Ovary (tissue), 9 donors: Measurements from ENCODE around the gene LYRM1. TPM values are rescaled to one million over a fixed set of nuclear protein-coding genes. Genes with fewer than 3 reads are reported as not detected.
"Not testable (repeated sequence)": the region's sequence is repeated elsewhere in the genome, so short reads cannot be mapped to it uniquely, and the experiment has no call there.

ENCODE experiments used
- DNase-seq, 5 donors: peaks; one replicate each; pipeline ENCODE4 v3.0.0-alpha.2; 2019 to 2020
- H3K27ac ChIP-seq, 2 donors: fragments of 200-600 bp; one replicate each; pipeline versions ENCODE4 v1.5.1 to v1.8.0; 2019 to 2022
- H3K27me3 ChIP-seq: fragments of 200-600 bp; one replicate; pipeline ENCODE4 v1.8.0; 2022
- H3K36me3 ChIP-seq: fragments of 200-600 bp; sonication (generic); one replicate; pipeline ENCODE4 v1.5.1; 2019
- H3K4me1 ChIP-seq: one replicate; pipeline ENCODE4 v1.8.1; 2013; ENCODE audit warnings: mild to moderate bottlenecking, moderate library complexity; ENCODE audit not compliant: insufficient read depth
- H3K4me3 ChIP-seq: fragments of 200-600 bp; sonication (generic); one replicate; pipeline ENCODE4 v1.5.1; 2017
- H3K9me3 ChIP-seq, 2 donors: fragments of 200-600 bp in 1 of 2; sonication (generic) in 1 of 2; one replicate each; pipeline versions ENCODE4 v1.5.1 to v1.8.1; 2013 to 2019; ENCODE audit warnings: mild to moderate bottlenecking in 1 of 2, moderate library complexity in 1 of 2
- EP300 ChIP-seq: sonication (generic); formaldehyde crosslinking; IDR thresholded peaks from one replicate; pipeline ENCODE4 v1.6.1; 2017; ENCODE audit warnings: antibody characterized with exemption
- POLR2A ChIP-seq: fragments of 450-650 bp; IDR thresholded peaks from one replicate; pipeline ENCODE4 v1.6.1; 2017; ENCODE audit warnings: antibody characterized with exemption, mild to moderate bottlenecking, moderate library complexity
- WGBS, 3 donors: extraction: QIAGEN DNeasy Blood & Tissue Kit in 1 of 3; methylation state at CpG; one replicate each; pipeline versions ENCODE4 v1.1.5 to v1.1.7; 2013 to 2017; 5-methylcytosine and 5-hydroxymethylcytosine counted together
- intact Hi-C, 4 donors: fragments of 100-400 bp; cut with DNase I; formaldehyde crosslinking; loops; one replicate each; pipeline versions ENCODE4 v1.11.0 to v1.15.1; 2022 to 2023
- polyA plus RNA-seq, 2 donors: library from polyadenylated mRNA; stranded (reverse); fragments of 200-250 nt in 1 of 2; fragments of 350-450 nt in 1 of 2; fragmentation: Illumina TruSeq in 1 of 2; extraction: RNeasy Lipid Tissue Mini Kit (QIAGEN cat#74804) in 1 of 2; gene quantifications; one replicate each; pipeline ENCODE4 v1.2.3, GENCODE V29; 2013 to 2014
- total RNA-seq, 7 donors: library from RNA; depleted of rRNA in 2 of 7; stranded (reverse); fragments of >200 nt in 2 of 7; fragmentation: NEBNext Ultra II Directional in 3 of 7; extraction: Animal tissue kit (Norgen Biotek cat#: 25700) in 3 of 7; gene quantifications; one replicate each; pipeline versions ENCODE4 v1.1.0 to v1.2.4, GENCODE V29; 2016 to 2023
- donor health status: DM: no; HTN: no; CAD: no; lungs with moderate emphysema.
- donor health status: DM: no; HTN: no; CAD: no.
- donor health status: Bipolar disorder and iron deficiency.
- donor health status: DM: yes; HTN: yes; CAD: no.
- donor health status: DM: no; HTN: no; CAD: no.
- donor health status: DM: yes; HTN: yes; CAD: no.

LYRM1 gene
- total and polyA plus RNA-seq, 9 donors = 31.6 to 64.5 (median 43.9) TPM

- no peaks in the 10 kb centered on the region for H3K9me3 ChIP-seq
- H3K36me3 ChIP-seq = no peaks in the 10 kb centered on the region
- intact Hi-C loops = no loop called here
- no peak for TF ChIP-seq POLR2A
- no peak for TF ChIP-seq EP300
- H3K4me3 ChIP-seq = no peak overlapping the region
- H3K4me1 ChIP-seq = no peaks in the 10 kb centered on the region
- DNase-seq = no peak
- 71 to 77% (median 72%) methylated on average over 8 of the region's 8 CpGs for WGBS, 3 donors
- H3K27ac ChIP-seq = no peak overlapping the region
- no peaks in the 10 kb centered on the region for H3K27me3 ChIP-seq
These were observed 70.8 kb downstream of the LYRM1 start for GRCh38 chr16:20971401-20971800.

GRCh38 chr16:20973201-20973600 lies 72.6 kb downstream of the LYRM1 start:
- H3K4me3 ChIP-seq, H3K36me3 ChIP-seq, H3K9me3 ChIP-seq, DNase-seq, H3K4me1 ChIP-seq, H3K27ac ChIP-seq, intact Hi-C loops, H3K27me3 ChIP-seq: not testable (repeated sequence)
- 91 to 94% (median 93%) methylated on average over 4 of the region's 4 CpGs for WGBS, 3 donors

Other genes starting within 250 kb of the LYRM1 start
- gene ACSM1, start 203.1 kb upstream of the LYRM1 start, total RNA-seq = 1 to 10 TPM in 6 of 7 donors, under 1 TPM in 1; 0.91 to 2.8 (median 1.8) TPM
- 1 to 10 TPM; 1.5 to 5.0 TPM for gene ACSM1, start 203.1 kb upstream of the LYRM1 start, polyA plus RNA-seq
- 10 to 100 TPM; 29.3 to 45.5 (median 37.2) TPM for gene THUMPD1, start 159.0 kb upstream of the LYRM1 start, total RNA-seq
- gene THUMPD1, start 159.0 kb upstream of the LYRM1 start, polyA plus RNA-seq = 10 to 100 TPM; 18.2 to 27.9 TPM
- gene ACSM3, start 136.8 kb upstream of the LYRM1 start, total RNA-seq = 100 to 1,000 TPM in 6 of 7 donors, 10 to 100 TPM in 1; 97.1 to 481 (median 251) TPM
- gene ACSM3, start 136.8 kb upstream of the LYRM1 start, polyA plus RNA-seq = 100 to 1,000 TPM; 237 to 248 TPM
- gene ERI2, start 94.3 kb upstream of the LYRM1 start, total RNA-seq = 10 to 100 TPM in 1 of 7 donors, 1 to 10 TPM in 6; 3.6 to 10.3 (median 6.4) TPM
- 1 to 10 TPM; 4.1 to 6.7 TPM for gene ERI2, start 94.3 kb upstream of the LYRM1 start, polyA plus RNA-seq
- gene REXO5, start 94.2 kb upstream of the LYRM1 start, total RNA-seq = 1 to 10 TPM in 6 of 7 donors, under 1 TPM in 1; 0.73 to 7.6 (median 2.4) TPM
- gene REXO5, start 94.2 kb upstream of the LYRM1 start, polyA plus RNA-seq = 1 to 10 TPM; 4.0 to 4.8 TPM
- gene DCUN1D3, start 413 bp upstream of the LYRM1 start, total RNA-seq = 10 to 100 TPM in 6 of 7 donors, 1 to 10 TPM in 1; 7.3 to 18.2 (median 14.7) TPM
- gene DCUN1D3, start 413 bp upstream of the LYRM1 start, polyA plus RNA-seq = 1 to 10 TPM; 2.6 to 7.7 TPM